HG03175 (cell line): ENCODE results near the gene BTBD2.

Source experiments
- ATAC-seq: cut with Tn5 transposase; IDR thresholded peaks from one replicate; pipeline ENCODE4 v1.9.1; 2021; ENCODE audit warnings: mild to moderate bottlenecking, moderate library complexity; ENCODE audit not compliant: unreplicated experiment

The BTBD2 gene

GRCh38 chr19:1944916-1945561 is 70.5 kb downstream of the BTBD2 start:
- ATAC-seq = no peak

- no peak for ATAC-seq
Observed at GRCh38 chr19:1944088-1944915, 71.2 kb downstream of the BTBD2 start.

GRCh38 chr19:1943661-1944087 is 71.8 kb downstream of the BTBD2 start:
- no peak for ATAC-seq

GRCh38 chr19:1942934-1943555 is 72.5 kb downstream of the BTBD2 start:
- no peak for ATAC-seq

- ATAC-seq = no peak
Observed at GRCh38 chr19:1942078-1942933, 73.2 kb downstream of the BTBD2 start.

GRCh38 chr19:1941146-1942077 is 74.1 kb downstream of the BTBD2 start, which contains the start of gene CSNK1G2:
Gene CSNK1G2 (plus strand): TSS chr19:1941172. CDS start chr19:1969773, 28,601 bp downstream.
- no peak for ATAC-seq

GRCh38 chr19:1938071-1938470 is 77.4 kb downstream of the BTBD2 start:
- no peak for ATAC-seq

- no peak for ATAC-seq
Observed at GRCh38 chr19:1936916-1937610, 78.5 kb downstream of the BTBD2 start.

GRCh38 chr19:1936430-1936829 is 79.1 kb downstream of the BTBD2 start:
- ATAC-seq = no peak

- ATAC-seq = no peak
Observed at GRCh38 chr19:1935484-1936208, 79.9 kb downstream of the BTBD2 start.
